ENCODE data around the gene WDFY4. TPM values are rescaled to one million over a fixed set of nuclear protein-coding genes. Genes with fewer than 3 reads are reported as not detected.

Gene WDFY4
- total RNA-seq, 1 experiment from 2014 or later = not detected

GRCh38 chr10:48739170-48739569 is 54.5 kb downstream of the WDFY4 start:
- Histone ChIP-seq H3K4me2 (no peak overlapping the region), H3K4me3 (no peak overlapping the region), H3K9me2 (ENCODE audit: insufficient read depth) (peaks cover 7% of the 10 kb centered on the region; the same call in 1 of the 2 replicates), H3K27ac (no peak overlapping the region), H3K79me2 (ENCODE audit: low read depth) (no peaks in the 10 kb centered on the region), H3K36me3 (ENCODE audit: low read depth) (no peaks in the 10 kb centered on the region), H4K20me1 (ENCODE audit: insufficient read depth) (no peaks in the 10 kb centered on the region), H2AFZ (no peak overlapping the region), H3K27me3 (ENCODE audit: insufficient read depth, low read depth) (peaks cover 75% of the 10 kb centered on the region), H3F3A (ENCODE audit: insufficient read depth, low read depth) (no peaks in the 10 kb centered on the region), H3K4me1 (replicated peaks; ENCODE audit: insufficient read depth) (no peaks in the 10 kb centered on the region), H3K9me3 (ENCODE audit: insufficient read depth, low read depth) (no peaks in the 10 kb centered on the region)
- intact Hi-C loops (cut with micrococcal nuclease; ENCODE audit: unreplicated experiment) = no loop called here
- ChIA-PET CTCF (no interaction called here), POLR2A (ENCODE audit: unreplicated experiment) (no interaction called here)
- no peak for DNase-seq
- TF ChIP-seq EZH2 (IDR thresholded peaks at IDR 0.05; ENCODE audit: low read depth) (no peak), CTCF (conservative IDR thresholded peaks at IDR 0.05) (no peak)
- BruUV-seq (replicated peaks) = no TSS peak

- no peak for DNase-seq
- no peaks in the 10 kb centered on the region for H3K9me3 ChIP-seq (ENCODE audit: insufficient read depth, low read depth)
- POLR2A ChIA-PET (ENCODE audit: unreplicated experiment) = no interaction called here
- H3K9me2 ChIP-seq (ENCODE audit: insufficient read depth) = peaks cover 7% of the 10 kb centered on the region; the same call in 1 of the 2 replicates
- TF ChIP-seq CTCF (conservative IDR thresholded peaks at IDR 0.05) = no peak
- intact Hi-C loops (cut with micrococcal nuclease; ENCODE audit: unreplicated experiment) = no loop called here
- H3K79me2 ChIP-seq (ENCODE audit: low read depth) = no peaks in the 10 kb centered on the region
- no peaks in the 10 kb centered on the region for H3F3A ChIP-seq (ENCODE audit: insufficient read depth, low read depth)
- no peak overlapping the region for H3K4me2 ChIP-seq
- no TSS peak for BruUV-seq (replicated peaks)
- H3K4me1 ChIP-seq (replicated peaks; ENCODE audit: insufficient read depth) = no peaks in the 10 kb centered on the region
- H4K20me1 ChIP-seq (ENCODE audit: insufficient read depth) = no peaks in the 10 kb centered on the region
- H3K4me3 ChIP-seq = no peak overlapping the region
- no peak overlapping the region for H3K27ac ChIP-seq
- H3K27me3 ChIP-seq (ENCODE audit: insufficient read depth, low read depth) = peaks cover 77% of the 10 kb centered on the region
- H2AFZ ChIP-seq = no peak overlapping the region
- CTCF ChIA-PET = no interaction called here
- H3K36me3 ChIP-seq (ENCODE audit: low read depth) = no peaks in the 10 kb centered on the region
Measured at GRCh38 chr10:48740015-48740707, 55.5 kb downstream of the WDFY4 start.

GRCh38 chr10:48740988-48741387 is 56.3 kb downstream of the WDFY4 start:
- no peak overlapping the region for H2AFZ ChIP-seq
- no TSS peak for BruUV-seq (replicated peaks)
- no peak for DNase-seq
- H3K9me3 ChIP-seq (ENCODE audit: insufficient read depth, low read depth) = no peaks in the 10 kb centered on the region
- TF ChIP-seq EZH2 (IDR thresholded peaks at IDR 0.05; ENCODE audit: low read depth) (no peak), CTCF (conservative IDR thresholded peaks at IDR 0.05) (no peak)
- H3K36me3 ChIP-seq (ENCODE audit: low read depth) = no peaks in the 10 kb centered on the region
- H3K27ac ChIP-seq = no peak overlapping the region
- ChIA-PET CTCF (no interaction called here), POLR2A (ENCODE audit: unreplicated experiment) (no interaction called here)
- no peaks in the 10 kb centered on the region for H4K20me1 ChIP-seq (ENCODE audit: insufficient read depth)
- no peaks in the 10 kb centered on the region for H3K4me1 ChIP-seq (replicated peaks; ENCODE audit: insufficient read depth)
- intact Hi-C loops (cut with micrococcal nuclease; ENCODE audit: unreplicated experiment) = no loop called here
- H3F3A ChIP-seq (ENCODE audit: insufficient read depth, low read depth) = no peaks in the 10 kb centered on the region
- H3K27me3 ChIP-seq (ENCODE audit: insufficient read depth, low read depth) = peaks cover 68% of the 10 kb centered on the region
- H3K79me2 ChIP-seq (ENCODE audit: low read depth) = no peaks in the 10 kb centered on the region
- H3K4me3 ChIP-seq = no peak overlapping the region
- peaks cover 7% of the 10 kb centered on the region; the same call in 1 of the 2 replicates for H3K9me2 ChIP-seq (ENCODE audit: insufficient read depth)
- no peak overlapping the region for H3K4me2 ChIP-seq

Measured in PC-9 (cell line).